HG03095 (cell line): Measurements from ENCODE around the gene GPR153.

ENCODE experiments used
- ATAC-seq: cut with Tn5 transposase; IDR thresholded peaks from one replicate; pipeline ENCODE4 v1.9.1; 2021; ENCODE audit warnings: moderate library complexity; ENCODE audit not compliant: unreplicated experiment

GPR153 gene

GRCh38 chr1:6249739-6250689 is 10.9 kb downstream of the GPR153 start:
- ATAC-seq: no peak

- no peak for ATAC-seq
Observed at GRCh38 chr1:6248932-6249738, 11.8 kb downstream of the GPR153 start.

GRCh38 chr1:6248161-6248776 is 12.6 kb downstream of the GPR153 start:
- ATAC-seq: no peak

GRCh38 chr1:6247651-6248050 is 13.2 kb downstream of the GPR153 start:
- no peak for ATAC-seq

- ATAC-seq: no peak
Observed at GRCh38 chr1:6246497-6247467, 14.1 kb downstream of the GPR153 start.

- ATAC-seq: no peak
Observed at GRCh38 chr1:6245869-6246496, 14.9 kb downstream of the GPR153 start.

GRCh38 chr1:6245086-6245868 is 15.6 kb downstream of the GPR153 start:
- ATAC-seq: no peak

- no peak for ATAC-seq
Observed at GRCh38 chr1:6244401-6245049, 16.4 kb downstream of the GPR153 start.

GRCh38 chr1:6243993-6244392 is 16.9 kb downstream of the GPR153 start, which contains the start of gene HES3:
TSS of gene HES3 (plus strand) at chr1:6244179. CDS start at chr1:6244366, 187 bp downstream.
- no peak for ATAC-seq

GRCh38 chr1:6243053-6243834 is 17.7 kb downstream of the GPR153 start:
- ATAC-seq: no peak

- ATAC-seq: no peak
Observed at GRCh38 chr1:6241887-6242740, 18.8 kb downstream of the GPR153 start.

GRCh38 chr1:6241107-6241886 is 19.6 kb downstream of the GPR153 start:
- ATAC-seq: no peak

GRCh38 chr1:6239950-6240768 is 20.7 kb downstream of the GPR153 start:
- ATAC-seq: no peak

- no peak for ATAC-seq
Observed at GRCh38 chr1:6239213-6239752, 21.6 kb downstream of the GPR153 start.

- no peak for ATAC-seq
Observed at GRCh38 chr1:6237093-6237492, 23.8 kb downstream of the GPR153 start.
